Esophagus squamous epithelium (tissue), 5 donors: Measurements from ENCODE around the gene PRDX3. TPM values are rescaled to one million over a fixed set of nuclear protein-coding genes. Genes with fewer than 3 reads are reported as not detected.
A peak's percentile ranks its signal among the peaks of the same experiment; 100 is the strongest.

ENCODE experiments used
- DNase-seq: peaks from one replicate; lab custom pipeline; 2025; lab: John Stamatoyannopoulos, UW
- H3K27ac ChIP-seq, 4 donors: fragments of 200-600 bp; sonication (generic); one replicate each; pipeline ENCODE4 v1.5.1; 2016 to 2019; ENCODE audit warnings: mild to moderate bottlenecking in 1 of 4
- H3K27me3 ChIP-seq, 4 donors: fragments of 200-600 bp; sonication (generic); 1 replicate in 3 of 4; 2 replicates in 1 of 4; pipeline versions ENCODE4 v1.5.1 to v1.6.0; 2017 to 2021; ENCODE audit warnings: antibody characterized with exemption in 1 of 4
- H3K36me3 ChIP-seq, 3 donors: fragments of 200-600 bp; sonication (generic); one replicate each; pipeline ENCODE4 v1.5.1; 2016 to 2019
- H3K4me1 ChIP-seq, 3 donors: fragments of 200-600 bp; sonication (generic); one replicate each; pipeline ENCODE4 v1.5.1; 2017 to 2019
- H3K4me3 ChIP-seq, 4 donors: fragments of 200-600 bp; sonication (generic); 1 replicate in 3 of 4; 2 replicates in 1 of 4; pipeline ENCODE4 v1.5.1; 2016 to 2019; ENCODE audit warnings: mild to moderate bottlenecking in 2 of 4, moderate library complexity in 1 of 4
- H3K9me3 ChIP-seq, 3 donors: fragments of 200-600 bp; sonication (generic); one replicate each; pipeline ENCODE4 v1.5.1; 2016 to 2019
- POLR2A ChIP-seq, 4 donors: fragments of 450-650 bp; IDR thresholded peaks; one replicate each; pipeline ENCODE4 v1.6.1; 2017; ENCODE audit warnings: antibody characterized with exemption in 4 of 4, mild to moderate bottlenecking in 4 of 4, moderate library complexity in 3 of 4
- WGBS, 2 donors: methylation state at CpG; one replicate each; pipeline ENCODE4 v1.1.5; 2018; 5-methylcytosine and 5-hydroxymethylcytosine counted together
- intact Hi-C: fragments of 100-400 bp; cut with DNase I; formaldehyde crosslinking; loops from one replicate; pipeline ENCODE4 v1.15.0; 2022
- total RNA-seq, 4 donors: library from RNA; depleted of rRNA; stranded (reverse); fragments of >200 nt; gene quantifications; one replicate each; pipeline ENCODE4 v1.1.0, GENCODE V29; 2016
- TF ChIP-seq, protein P1 (sequence below), 6 experiments: fragments of 450-650 bp in 4 of 6; fragments of 200-600 bp in 2 of 6; sonication (generic) in 2 of 6; IDR thresholded peaks; one replicate each; pipeline ENCODE4 v1.5.1; 2016 to 2019; ENCODE audit warnings: antibody characterized with exemption in 6 of 6, mild to moderate bottlenecking in 4 of 6, moderate library complexity in 4 of 6
- donor health status: DM: yes; HTN: yes; CAD: no.

Gene PRDX3
- total RNA-seq, 4 donors from 2014 or later = 42.9 to 183 (median 119) TPM

DNA sequence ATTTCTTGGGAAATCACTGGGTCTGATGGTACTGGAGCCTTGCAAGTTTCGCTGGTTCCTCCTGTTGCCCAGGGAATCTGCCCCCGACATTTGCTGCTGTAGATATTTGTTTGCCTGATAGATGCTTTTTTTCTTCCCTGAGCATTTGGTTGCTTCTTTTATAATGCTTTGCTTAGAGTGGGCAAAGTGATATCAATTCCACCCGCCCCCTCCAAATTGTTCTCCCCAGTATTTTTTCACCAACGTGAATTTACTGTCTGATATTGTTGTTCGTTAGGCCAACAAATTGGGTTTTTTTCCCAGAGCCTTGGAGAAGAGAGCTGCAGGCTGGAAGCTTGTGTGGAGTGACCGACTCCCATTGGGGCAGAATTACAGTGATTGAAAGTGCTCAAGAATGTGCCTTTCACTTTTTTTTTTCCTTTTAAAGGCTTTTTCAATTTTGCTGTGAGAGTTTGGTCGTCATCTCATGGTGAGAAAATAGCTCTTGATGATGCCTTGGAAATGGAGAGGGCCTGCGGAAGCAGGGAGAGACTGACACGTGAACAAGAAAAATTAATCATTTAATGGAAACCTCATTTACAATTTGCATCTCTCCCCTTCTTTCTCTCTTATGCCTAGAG is 31.2 kb upstream of the PRDX3 start:
- TF ChIP-seq, protein P1, sequence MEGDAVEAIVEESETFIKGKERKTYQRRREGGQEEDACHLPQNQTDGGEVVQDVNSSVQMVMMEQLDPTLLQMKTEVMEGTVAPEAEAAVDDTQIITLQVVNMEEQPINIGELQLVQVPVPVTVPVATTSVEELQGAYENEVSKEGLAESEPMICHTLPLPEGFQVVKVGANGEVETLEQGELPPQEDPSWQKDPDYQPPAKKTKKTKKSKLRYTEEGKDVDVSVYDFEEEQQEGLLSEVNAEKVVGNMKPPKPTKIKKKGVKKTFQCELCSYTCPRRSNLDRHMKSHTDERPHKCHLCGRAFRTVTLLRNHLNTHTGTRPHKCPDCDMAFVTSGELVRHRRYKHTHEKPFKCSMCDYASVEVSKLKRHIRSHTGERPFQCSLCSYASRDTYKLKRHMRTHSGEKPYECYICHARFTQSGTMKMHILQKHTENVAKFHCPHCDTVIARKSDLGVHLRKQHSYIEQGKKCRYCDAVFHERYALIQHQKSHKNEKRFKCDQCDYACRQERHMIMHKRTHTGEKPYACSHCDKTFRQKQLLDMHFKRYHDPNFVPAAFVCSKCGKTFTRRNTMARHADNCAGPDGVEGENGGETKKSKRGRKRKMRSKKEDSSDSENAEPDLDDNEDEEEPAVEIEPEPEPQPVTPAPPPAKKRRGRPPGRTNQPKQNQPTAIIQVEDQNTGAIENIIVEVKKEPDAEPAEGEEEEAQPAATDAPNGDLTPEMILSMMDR (IDR thresholded peaks at IDR 0.05) = no peak
- no peak for TF ChIP-seq POLR2A (IDR thresholded peaks at IDR 0.05)
- no peaks in the 10 kb centered on the region for H3K27me3 ChIP-seq
- DNase-seq = no peak
- H3K4me3 ChIP-seq = peak overlapping the region in 3 of 4 donors; percentile 64 to 95 (median 93)
- no peaks in the 10 kb centered on the region for H3K9me3 ChIP-seq
- no peaks in the 10 kb centered on the region for H3K36me3 ChIP-seq
- WGBS, 2 donors = 36 to 46% methylated on average over 8 to 9 of the region's 9 CpGs
- H3K4me1 ChIP-seq = peaks cover 14 to 80% (median 22%) of the 10 kb centered on the region in 3 donors
- H3K27ac ChIP-seq = peak overlapping the region; percentile 41 to 99 (median 94)
- intact Hi-C loops = loop anchor here (5.0 to 10.0 kb wide), 2 partner anchors 95 to 207 kb away; no protein-coding TSS in a partner anchor

DNA sequence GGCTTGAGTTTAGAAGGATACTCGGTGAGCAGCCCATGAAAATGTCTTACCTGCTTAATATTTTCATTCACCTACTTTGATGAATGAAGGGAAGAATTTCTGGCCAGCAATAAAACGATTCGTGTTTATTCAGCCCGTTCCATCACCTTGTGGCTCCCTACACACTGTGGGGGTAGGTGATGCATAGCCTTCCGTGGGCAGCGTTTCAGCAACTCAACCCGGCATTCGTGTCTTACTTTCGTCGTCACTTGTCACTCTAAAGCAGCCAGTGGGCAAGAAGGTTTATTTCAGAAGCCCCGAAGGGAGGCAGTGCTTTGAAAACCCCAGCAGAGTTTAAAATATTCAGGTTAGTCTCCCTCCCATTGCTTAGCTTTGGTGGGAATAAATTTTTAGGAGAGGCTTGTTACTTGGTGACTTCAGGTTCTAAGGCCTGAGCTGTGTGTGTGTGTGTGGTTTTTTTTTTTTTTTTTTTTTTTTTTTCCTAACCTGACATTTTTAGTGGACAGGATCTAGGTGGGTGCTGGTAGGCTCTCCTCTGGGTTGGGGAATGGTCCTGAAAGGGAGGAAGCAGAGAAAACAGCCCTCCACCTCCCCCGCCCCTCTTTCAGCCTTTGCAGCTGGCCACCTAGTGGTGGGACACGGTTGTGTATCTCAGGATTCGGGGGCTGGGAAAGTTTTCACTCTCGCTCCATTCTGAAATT is 30.6 kb upstream of the PRDX3 start:
- Histone ChIP-seq H3K36me3 (no peaks in the 10 kb centered on the region), H3K27me3 (no peaks in the 10 kb centered on the region), H3K27ac (peak overlapping the region; percentile 88 to 99 (median 98)), H3K4me3 (peak overlapping the region; percentile 64 to 95 (median 92)), H3K4me1 (peaks cover 14 to 76% (median 22%) of the 10 kb centered on the region in 3 donors), H3K9me3 (no peaks in the 10 kb centered on the region)
- 13% methylated on average over 14 to 15 of the region's 15 CpGs for WGBS, 2 donors
- no peak for DNase-seq
- intact Hi-C loops = loop anchor here (5.0 kb wide), 1 partner anchor 208 kb away; no protein-coding TSS in a partner anchor
- TF ChIP-seq POLR2A (IDR thresholded peaks at IDR 0.05) = peak in 1 of 4 donors; percentile 17
- TF ChIP-seq, protein P1 (IDR thresholded peaks at IDR 0.05) = peak; percentile 62 to 77 (median 74)

DNA sequence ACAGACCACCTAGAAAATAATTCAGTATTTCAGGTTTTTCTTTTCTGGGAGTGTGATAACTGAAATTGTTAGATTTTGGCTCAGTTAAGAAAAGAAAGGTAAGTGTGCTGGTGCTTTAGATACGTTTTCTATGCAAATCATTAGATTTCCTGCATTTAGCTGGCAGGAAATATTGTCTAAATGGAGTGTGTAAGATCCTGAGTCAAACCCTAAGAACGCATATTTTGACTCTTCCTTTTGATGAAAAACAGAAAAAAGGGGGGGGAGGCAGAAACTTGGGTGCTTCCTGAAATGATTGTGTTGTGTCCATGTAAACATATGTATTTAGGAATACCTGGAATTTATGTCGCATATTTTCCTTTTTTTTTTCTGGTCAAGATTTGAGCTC is 29.9 kb upstream of the PRDX3 start:
- H3K36me3 ChIP-seq = no peaks in the 10 kb centered on the region
- no peak for DNase-seq
- WGBS, 2 donors = 0 to 6% methylated on average over 3 of the region's 3 CpGs
- H3K9me3 ChIP-seq = no peaks in the 10 kb centered on the region
- H3K27me3 ChIP-seq = no peaks in the 10 kb centered on the region
- intact Hi-C loops = loop anchor here (5.0 kb wide), 1 partner anchor 209 kb away; no protein-coding TSS in a partner anchor
- H3K4me1 ChIP-seq = peaks cover 14 to 70% (median 22%) of the 10 kb centered on the region in 3 donors
- H3K27ac ChIP-seq = peak overlapping the region; percentile 88 to 99 (median 98)
- no peak for TF ChIP-seq POLR2A (IDR thresholded peaks at IDR 0.05)
- TF ChIP-seq, protein P1 (IDR thresholded peaks at IDR 0.05) = no peak
- H3K4me3 ChIP-seq = peak overlapping the region; percentile 64 to 95 (median 92)

DNA sequence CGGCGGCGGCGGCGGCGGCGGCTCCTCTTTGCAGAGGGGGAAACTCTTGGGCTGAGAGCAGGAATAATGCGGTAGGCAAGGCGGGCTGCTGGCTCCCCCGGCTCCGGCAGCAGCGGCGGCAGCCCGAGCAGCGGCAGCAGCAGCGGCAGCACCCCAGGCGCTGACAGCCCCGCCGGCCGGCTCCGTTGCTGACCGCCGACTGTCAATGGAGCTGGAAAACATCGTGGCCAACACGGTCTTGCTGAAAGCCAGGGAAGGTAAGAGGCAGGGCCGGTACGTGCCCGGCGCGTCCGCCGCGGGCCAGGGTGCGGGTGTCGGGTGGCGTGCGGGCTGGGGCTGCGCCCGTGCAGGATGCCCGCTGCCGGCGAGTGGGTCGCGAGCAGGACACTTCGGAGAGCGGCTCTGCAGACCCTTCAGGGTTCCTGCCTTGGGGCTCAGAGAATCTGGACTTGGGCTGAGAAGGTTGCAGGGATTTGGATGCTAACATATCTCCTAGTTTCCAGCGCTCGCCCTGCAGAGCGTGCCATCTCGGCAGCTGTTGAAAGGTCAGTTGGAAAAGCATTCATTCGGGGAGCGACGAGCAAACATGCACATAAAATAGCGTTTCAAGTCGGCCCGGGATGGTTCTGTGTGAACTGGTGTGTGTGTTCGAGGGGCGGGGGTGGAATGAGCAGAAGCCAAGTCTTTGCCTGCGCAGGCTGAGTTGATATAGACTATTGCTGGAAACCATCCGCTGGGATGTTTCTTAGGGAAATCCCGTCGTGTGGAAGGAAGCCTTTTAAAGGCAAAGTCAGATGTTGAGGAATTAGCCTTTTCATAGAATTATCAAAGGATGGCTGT is 29.3 kb upstream of the PRDX3 start:
- no peaks in the 10 kb centered on the region for H3K9me3 ChIP-seq
- no peaks in the 10 kb centered on the region for H3K27me3 ChIP-seq
- H3K4me3 ChIP-seq = peak overlapping the region; percentile 64 to 95 (median 92)
- H3K27ac ChIP-seq = peak overlapping the region; percentile 88 to 99 (median 98)
- no peak for TF ChIP-seq POLR2A (IDR thresholded peaks at IDR 0.05)
- TF ChIP-seq, protein P1 (IDR thresholded peaks at IDR 0.05) = no peak
- peak; percentile 9 for DNase-seq
- no peaks in the 10 kb centered on the region for H3K36me3 ChIP-seq
- H3K4me1 ChIP-seq = peaks cover 14 to 64% (median 22%) of the 10 kb centered on the region in 3 donors
- intact Hi-C loops = loop anchor here (5.0 kb wide), 1 partner anchor 209 kb away; no protein-coding TSS in a partner anchor
- WGBS, 2 donors = 0 to 1% methylated on average over 16 to 30 of the region's 62 CpGs
